ENCODE results near the gene FOXQ1. TPM values are rescaled to one million over a fixed set of nuclear protein-coding genes. Genes with fewer than 3 reads are reported as not detected.

The FOXQ1 gene
- total and polyA plus RNA-seq, 2 of the 13 experiments (the other 11 are each of a cell fraction or from before 2014, with no cell fraction given): 35.2 to 39.8 TPM

DNA sequence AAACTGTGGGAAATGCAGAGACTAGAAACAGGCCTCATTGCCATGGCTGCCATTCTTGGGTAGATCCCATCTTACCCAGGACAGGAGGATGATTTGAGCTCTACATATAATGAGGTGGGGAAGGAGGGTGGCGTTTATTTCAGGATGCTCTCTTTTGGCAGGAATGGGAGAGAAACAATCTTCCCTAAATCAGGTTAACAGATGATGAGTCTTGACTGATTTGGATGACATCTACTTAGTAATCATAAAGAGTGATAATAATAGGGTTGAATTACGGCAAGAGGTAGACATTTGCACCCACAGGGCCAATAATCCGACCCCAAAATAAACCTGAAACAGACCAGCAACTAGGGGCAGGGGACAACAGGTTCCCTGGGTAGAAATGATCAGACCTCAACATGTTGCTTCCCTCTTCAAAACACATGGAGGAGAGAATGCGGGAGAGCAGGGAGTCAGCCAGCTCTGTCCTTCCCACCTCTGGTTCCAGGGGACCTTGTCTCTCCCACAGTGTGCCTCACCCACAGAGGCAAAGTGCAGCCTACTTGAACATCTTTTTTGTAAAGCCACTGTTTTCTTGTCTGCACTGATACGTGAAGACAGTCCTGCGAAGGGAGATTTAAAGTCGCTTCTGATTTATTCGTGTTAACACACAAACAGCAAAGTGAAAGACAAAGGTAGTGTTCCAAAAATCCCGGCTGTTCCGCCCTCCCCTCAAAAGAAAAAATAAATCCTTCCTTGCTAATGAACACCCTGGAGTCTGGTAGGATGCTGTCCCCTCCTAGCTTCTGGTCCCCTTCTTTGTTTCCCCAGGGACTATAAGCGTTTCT lies 3.9 kb downstream of the FOXQ1 start (continued):
- TF ChIP-seq, protein P1, sequence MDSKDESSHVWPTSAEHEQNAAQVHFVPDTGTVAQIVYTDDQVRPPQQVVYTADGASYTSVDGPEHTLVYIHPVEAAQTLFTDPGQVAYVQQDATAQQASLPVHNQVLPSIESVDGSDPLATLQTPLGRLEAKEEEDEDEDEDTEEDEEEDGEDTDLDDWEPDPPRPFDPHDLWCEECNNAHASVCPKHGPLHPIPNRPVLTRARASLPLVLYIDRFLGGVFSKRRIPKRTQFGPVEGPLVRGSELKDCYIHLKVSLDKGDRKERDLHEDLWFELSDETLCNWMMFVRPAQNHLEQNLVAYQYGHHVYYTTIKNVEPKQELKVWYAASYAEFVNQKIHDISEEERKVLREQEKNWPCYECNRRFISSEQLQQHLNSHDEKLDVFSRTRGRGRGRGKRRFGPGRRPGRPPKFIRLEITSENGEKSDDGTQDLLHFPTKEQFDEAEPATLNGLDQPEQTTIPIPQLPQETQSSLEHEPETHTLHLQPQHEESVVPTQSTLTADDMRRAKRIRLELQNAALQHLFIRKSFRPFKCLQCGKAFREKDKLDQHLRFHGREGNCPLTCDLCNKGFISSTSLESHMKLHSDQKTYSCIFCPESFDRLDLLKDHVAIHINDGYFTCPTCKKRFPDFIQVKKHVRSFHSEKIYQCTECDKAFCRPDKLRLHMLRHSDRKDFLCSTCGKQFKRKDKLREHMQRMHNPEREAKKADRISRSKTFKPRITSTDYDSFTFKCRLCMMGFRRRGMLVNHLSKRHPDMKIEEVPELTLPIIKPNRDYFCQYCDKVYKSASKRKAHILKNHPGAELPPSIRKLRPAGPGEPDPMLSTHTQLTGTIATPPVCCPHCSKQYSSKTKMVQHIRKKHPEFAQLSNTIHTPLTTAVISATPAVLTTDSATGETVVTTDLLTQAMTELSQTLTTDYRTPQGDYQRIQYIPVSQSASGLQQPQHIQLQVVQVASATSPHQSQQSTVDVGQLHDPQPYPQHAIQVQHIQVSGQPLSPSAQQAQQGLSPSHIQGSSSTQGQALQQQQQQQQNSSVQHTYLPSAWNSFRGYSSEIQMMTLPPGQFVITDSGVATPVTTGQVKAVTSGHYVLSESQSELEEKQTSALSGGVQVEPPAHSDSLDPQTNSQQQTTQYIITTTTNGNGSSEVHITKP (CRISPR knock-in tag; IDR thresholded peaks at IDR 0.05; ENCODE audit: low read depth): 0 out of 2 replicates have a peak, but pooled peaks have one; percentile 4
- TF ChIP-seq ZNF530 (CRISPR knock-in tag; IDR thresholded peaks at IDR 0.05; ENCODE audit: low read depth) (no peak), ZSCAN22 (CRISPR knock-in tag; IDR thresholded peaks at IDR 0.05) (no peak), TBP (CRISPR knock-in tag; IDR thresholded peaks at IDR 0.05) (no peak), FOXJ3 (CRISPR knock-in tag; IDR thresholded peaks at IDR 0.05; ENCODE audit: borderline replicate concordance) (no peak), ZBTB3 (CRISPR knock-in tag; IDR thresholded peaks at IDR 0.05; ENCODE audit: borderline replicate concordance, low read depth) (no peak), ZNF766 (CRISPR knock-in tag; IDR thresholded peaks at IDR 0.05; ENCODE audit: borderline replicate concordance) (no peak), RBM39 (IDR thresholded peaks at IDR 0.05; ENCODE audit: low read depth, low read length, poor library complexity, severe bottlenecking) (no peak), CREM (IDR thresholded peaks at IDR 0.05) (no peak; the same call in 1 of the 2 replicates), CREM (CRISPR knock-in tag; IDR thresholded peaks at IDR 0.05) (no peak), FOSL1 (CRISPR knock-in tag; IDR thresholded peaks at IDR 0.05; ENCODE audit: borderline replicate concordance) (no peak), ZNF326 (CRISPR knock-in tag; IDR thresholded peaks at IDR 0.05; ENCODE audit: borderline replicate concordance) (peak; percentile 72; the same call in 1 of the 2 replicates), XRCC5 (optimal IDR thresholded peaks at IDR 0.05; ENCODE audit: low read length) (peak; percentile 24), KDM6A (CRISPR knock-in tag; IDR thresholded peaks at IDR 0.05; ENCODE audit: low read depth) (no peak)
- TF ChIP-seq, protein P2, sequence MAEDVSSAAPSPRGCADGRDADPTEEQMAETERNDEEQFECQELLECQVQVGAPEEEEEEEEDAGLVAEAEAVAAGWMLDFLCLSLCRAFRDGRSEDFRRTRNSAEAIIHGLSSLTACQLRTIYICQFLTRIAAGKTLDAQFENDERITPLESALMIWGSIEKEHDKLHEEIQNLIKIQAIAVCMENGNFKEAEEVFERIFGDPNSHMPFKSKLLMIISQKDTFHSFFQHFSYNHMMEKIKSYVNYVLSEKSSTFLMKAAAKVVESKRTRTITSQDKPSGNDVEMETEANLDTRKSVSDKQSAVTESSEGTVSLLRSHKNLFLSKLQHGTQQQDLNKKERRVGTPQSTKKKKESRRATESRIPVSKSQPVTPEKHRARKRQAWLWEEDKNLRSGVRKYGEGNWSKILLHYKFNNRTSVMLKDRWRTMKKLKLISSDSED (CRISPR knock-in tag; IDR thresholded peaks at IDR 0.05): no peak
- TF ChIP-seq, protein P3, sequence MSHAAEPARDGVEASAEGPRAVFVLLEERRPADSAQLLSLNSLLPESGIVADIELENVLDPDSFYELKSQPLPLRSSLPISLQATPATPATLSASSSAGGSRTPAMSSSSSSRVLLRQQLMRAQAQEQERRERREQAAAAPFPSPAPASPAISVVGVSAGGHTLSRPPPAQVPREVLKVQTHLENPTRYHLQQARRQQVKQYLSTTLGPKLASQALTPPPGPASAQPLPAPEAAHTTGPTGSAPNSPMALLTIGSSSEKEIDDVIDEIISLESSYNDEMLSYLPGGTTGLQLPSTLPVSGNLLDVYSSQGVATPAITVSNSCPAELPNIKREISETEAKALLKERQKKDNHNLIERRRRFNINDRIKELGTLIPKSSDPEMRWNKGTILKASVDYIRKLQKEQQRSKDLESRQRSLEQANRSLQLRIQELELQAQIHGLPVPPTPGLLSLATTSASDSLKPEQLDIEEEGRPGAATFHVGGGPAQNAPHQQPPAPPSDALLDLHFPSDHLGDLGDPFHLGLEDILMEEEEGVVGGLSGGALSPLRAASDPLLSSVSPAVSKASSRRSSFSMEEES (CRISPR knock-in tag; IDR thresholded peaks at IDR 0.05): peak; percentile 54; the same call in 1 of the 2 replicates
- TF ChIP-seq, protein P4, sequence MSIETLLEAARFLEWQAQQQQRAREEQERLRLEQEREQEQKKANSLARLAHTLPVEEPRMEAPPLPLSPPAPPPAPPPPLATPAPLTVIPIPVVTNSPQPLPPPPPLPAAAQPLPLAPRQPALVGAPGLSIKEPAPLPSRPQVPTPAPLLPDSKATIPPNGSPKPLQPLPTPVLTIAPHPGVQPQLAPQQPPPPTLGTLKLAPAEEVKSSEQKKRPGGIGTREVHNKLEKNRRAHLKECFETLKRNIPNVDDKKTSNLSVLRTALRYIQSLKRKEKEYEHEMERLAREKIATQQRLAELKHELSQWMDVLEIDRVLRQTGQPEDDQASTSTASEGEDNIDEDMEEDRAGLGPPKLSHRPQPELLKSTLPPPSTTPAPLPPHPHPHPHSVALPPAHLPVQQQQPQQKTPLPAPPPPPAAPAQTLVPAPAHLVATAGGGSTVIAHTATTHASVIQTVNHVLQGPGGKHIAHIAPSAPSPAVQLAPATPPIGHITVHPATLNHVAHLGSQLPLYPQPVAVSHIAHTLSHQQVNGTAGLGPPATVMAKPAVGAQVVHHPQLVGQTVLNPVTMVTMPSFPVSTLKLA (IDR thresholded peaks at IDR 0.05): no peak
- TF ChIP-seq, protein P5, sequence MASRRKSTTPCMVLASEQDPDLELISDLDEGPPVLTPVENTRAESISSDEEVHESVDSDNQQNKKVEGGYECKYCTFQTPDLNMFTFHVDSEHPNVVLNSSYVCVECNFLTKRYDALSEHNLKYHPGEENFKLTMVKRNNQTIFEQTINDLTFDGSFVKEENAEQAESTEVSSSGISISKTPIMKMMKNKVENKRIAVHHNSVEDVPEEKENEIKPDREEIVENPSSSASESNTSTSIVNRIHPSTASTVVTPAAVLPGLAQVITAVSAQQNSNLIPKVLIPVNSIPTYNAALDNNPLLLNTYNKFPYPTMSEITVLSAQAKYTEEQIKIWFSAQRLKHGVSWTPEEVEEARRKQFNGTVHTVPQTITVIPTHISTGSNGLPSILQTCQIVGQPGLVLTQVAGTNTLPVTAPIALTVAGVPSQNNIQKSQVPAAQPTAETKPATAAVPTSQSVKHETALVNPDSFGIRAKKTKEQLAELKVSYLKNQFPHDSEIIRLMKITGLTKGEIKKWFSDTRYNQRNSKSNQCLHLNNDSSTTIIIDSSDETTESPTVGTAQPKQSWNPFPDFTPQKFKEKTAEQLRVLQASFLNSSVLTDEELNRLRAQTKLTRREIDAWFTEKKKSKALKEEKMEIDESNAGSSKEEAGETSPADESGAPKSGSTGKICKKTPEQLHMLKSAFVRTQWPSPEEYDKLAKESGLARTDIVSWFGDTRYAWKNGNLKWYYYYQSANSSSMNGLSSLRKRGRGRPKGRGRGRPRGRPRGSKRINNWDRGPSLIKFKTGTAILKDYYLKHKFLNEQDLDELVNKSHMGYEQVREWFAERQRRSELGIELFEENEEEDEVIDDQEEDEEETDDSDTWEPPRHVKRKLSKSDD (CRISPR knock-in tag; IDR thresholded peaks at IDR 0.05; ENCODE audit: low read depth): no peak
